Activated T-helper 1 cell treated with anti-CD3 and anti-CD28 coated beads, Interleukin-2, amount 50 U/mL, for 16 hours (primary cell): ENCODE measurements around the gene HOXB1.
"Not testable (repeated sequence)": the region's sequence is repeated elsewhere in the genome, so short reads cannot be mapped to it uniquely, and the experiment has no call there.

Experiments
- DNase-seq, 2 donors: peaks; one replicate each; pipeline ENCODE4 v3.0.0-alpha.2; 2020; ENCODE audit warnings: low read depth in 1 of 2, low spot score in 1 of 2

Gene HOXB1

DNA sequence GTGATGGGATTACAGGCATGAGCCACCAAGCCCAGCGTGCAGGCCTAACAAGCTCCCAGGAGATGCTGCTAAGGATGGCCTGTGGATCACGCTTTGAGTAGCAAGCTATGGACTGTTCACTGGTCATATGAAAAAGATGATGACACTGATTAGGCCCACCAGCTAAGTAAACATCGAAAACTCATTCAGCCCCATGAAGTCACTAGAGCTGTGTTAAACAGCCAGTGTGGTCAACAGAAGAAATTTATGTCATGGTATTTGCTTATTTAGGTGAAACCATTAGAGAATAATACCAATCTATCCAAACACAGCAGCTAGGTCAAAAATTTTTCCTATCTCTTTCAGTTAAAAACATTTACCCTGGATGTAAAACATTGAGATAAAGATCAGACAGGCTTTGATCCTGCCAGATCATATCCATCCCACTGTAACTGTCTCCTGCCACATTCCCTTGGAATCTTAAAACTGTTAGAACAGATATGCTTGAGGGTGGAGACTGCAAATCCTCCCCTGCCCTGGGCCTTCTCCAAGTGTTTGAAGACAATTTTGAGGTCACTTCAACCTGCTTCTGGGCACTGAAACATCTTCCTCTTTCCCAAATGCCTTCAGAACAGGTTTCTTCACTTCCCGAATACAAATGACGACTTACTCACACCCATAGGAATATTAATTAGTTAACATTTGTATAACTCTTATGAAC lies 30.9 kb downstream of the HOXB1 start:
- DNase-seq: no peak

DNA sequence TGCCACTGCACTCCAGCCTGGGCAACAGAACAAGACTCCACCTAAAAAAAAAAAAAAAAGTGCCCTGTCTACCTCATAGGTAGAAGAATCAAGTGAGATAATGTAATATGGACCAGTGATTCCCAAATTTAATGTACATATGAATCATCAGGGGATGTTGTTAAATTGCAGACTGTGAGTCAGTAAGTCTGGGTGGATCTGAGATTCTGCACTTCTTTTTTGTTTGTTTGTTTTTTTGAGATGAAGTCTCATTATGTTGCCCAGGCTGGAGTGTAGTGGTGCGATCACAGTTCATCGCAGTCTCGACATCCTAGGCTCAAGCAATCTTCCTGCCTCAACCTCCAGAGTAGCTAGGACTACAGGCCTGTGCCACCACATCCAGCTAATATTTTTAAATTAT lies 31.6 kb downstream of the HOXB1 start:
- no peak for DNase-seq

GRCh38 chr17:48498164-48498850 lies 32.5 kb downstream of the HOXB1 start:
- DNase-seq: no peak

DNA sequence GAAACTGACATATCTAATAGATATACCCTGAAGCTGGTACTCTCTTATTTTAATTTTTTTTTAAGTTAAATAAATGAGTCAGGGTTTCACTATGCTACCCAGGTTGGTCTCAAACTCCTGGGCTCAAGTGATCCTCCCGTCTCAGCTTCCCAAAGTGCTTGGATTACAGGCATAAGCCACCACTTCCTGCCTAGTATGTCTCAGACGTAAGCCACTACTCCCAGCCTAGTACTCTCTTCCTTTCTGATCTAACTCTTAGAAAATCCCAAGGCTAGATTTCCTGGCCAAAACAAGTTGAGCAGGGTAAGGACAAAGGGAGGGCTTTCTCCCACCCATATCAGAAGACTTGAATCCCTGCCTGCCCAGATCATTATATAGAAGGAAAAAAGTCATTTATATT lies 33.7 kb downstream of the HOXB1 start:
- no peak for DNase-seq

GRCh38 chr17:48494335-48494734 lies 36.5 kb downstream of the HOXB1 start:
- DNase-seq: no peak

DNA sequence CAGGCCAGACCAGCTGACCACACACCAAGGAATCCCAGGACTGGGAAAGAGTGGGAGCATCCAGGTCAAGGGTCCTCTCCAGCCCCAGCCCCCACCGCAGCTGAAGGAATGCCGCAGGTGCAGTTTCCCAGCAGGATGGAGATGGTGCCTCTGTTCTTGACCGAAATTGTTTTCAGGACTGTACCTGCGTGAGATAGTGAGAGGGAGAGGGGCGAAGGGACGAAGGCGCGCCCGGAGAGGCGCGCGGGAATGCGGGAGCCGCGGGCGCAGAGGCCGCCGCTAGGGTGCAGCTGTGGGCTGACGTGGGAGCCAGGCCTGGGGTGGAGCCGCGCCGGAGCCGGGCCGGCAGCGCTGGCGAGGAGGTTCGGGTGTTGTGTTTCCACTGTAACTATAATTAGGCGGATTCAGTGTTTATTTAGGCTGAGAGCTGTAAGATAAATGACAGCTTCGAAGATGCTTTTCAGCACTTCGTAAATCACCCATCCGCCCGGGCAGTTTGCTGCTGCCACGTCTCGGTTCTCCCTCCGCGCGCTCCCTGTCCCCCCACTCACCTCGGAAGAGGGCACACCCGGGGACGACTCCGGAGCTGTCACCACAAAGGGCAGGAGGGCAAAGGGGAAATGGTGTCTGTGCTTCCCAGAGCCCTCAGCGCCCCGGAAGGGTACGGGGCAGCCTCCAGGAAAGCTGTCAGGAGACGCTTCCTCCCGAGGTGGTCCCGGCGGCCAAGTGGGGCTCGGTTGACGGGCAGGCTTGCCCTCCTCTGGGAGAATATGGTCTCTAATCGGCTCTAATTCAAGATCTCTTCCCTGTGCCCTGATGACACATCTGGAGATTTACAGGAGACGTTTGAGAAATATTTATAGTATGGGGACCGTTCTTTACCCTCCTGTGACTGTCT lies 38.2 kb downstream of the HOXB1 start:
- peak; percentile 40 for DNase-seq

DNA sequence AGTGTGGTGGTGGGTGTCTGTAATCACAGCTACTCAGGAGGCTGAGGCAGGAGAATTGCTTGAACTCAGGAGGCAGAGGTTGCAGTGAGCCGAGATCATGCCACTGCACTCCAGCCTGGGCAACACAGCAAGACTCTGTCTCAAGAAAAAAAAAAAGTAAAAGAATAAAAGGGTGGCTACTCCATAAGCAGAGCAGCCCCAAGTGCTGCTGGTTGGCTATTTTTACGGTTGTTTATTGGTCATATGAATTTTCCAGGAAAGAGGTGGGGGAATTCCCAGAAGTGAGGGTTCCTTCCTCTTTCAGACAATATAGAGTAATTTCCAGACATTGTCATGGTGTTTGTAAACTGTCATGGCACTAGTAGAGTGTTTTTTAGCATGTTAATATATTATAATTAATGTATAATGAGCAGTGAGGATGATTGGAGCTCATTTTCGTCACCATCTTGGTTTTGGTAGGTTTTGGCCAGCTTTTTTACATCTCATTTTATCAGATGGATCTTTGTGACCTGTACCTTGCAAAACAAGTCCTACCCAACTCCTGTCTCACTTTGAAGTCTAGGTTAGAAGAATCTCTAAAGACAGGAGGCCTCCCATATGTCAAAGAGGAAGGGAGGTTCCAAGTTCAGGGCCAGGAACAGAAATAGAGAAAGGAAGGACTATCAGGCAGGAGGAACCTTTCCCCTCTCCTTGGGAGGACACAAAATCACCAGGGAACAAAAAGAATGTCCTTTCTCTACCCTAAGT lies 39.1 kb downstream of the HOXB1 start:
- DNase-seq: no peak

- DNase-seq: no peak
Measured at GRCh38 chr17:48490451-48490892, 40.3 kb downstream of the HOXB1 start.

DNA sequence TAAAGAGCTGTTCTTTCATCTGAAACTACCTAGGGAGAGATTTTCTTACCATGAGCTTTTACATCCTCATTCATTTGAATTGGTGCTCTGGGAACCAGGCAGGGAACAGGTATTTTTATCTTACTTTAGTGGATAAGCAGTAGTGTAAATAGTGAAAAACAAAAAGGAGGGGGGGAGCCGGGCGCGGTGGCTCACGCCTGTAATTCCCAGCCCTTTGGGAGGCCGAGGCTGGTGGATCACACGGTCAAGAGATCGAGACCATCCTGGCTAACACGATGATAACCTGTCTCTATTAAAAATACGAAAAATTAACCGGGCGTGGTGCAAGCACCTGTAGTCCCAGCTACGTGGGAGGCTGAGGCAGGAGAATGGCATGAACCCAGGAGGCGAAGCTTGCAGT lies 41.0 kb downstream of the HOXB1 start:
- no peak for DNase-seq

- no peak for DNase-seq
Measured at GRCh38 chr17:48488548-48489106, 42.2 kb downstream of the HOXB1 start.

DNA sequence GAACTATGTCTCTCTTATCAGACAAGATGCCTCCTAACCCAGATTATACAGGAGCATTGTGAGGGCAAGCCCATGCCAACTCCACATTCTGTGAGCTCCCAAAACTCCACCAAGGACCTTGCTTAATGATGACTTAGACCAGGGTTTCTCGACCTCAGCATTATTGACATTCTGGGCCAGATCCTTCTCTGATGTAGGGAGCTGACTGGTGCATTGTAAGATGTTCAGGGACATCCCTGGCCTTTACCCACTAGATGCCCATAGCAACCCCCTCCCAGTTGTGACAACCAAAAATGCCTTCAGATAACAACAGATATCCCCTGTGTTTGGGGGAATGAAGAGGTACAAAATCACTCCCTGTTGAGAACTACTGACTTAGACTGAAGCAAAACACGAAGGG lies 43.6 kb downstream of the HOXB1 start:
- no peak for DNase-seq

DNA sequence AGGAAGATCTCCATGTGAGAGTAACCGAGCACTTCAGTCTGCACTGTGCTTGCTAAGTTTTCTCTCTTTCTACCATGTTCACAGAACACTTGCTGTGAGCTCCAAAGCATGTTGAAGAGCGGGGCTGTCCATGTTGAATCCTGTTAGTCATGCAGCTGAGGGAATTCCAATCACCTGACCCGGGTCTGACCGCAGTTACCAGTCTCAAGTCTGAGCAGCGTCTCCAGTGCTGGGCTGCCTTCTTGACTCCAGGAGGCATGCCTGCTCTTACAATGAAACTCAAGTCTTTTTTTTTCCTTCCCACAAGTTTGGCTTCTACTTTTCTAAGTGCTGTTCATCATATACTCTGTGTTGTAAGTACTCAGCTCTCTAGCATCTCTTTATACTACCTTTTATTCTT lies 44.3 kb downstream of the HOXB1 start:
- DNase-seq: no peak

GRCh38 chr17:48484850-48485249 lies 46.0 kb downstream of the HOXB1 start:
- DNase-seq: no peak

DNA sequence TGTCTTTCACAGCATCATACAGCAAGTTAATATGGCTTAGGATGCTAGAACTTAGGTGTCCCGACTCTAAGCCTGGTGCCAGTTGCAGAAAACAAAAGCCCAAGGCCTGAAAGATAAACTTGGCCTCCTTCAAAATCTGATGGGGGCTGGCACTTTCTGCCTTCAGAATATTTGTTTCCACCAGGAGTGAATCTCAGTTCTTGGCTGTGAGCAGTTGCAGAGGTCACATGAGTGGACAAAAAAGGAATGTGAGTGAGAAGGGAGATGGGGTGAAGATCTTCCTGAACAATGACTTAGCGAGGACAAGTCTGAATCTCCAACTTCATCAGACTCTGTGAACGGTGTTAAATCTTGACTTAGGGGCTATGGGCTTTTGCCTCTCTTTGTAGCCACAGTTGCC lies 46.6 kb downstream of the HOXB1 start:
- DNase-seq: no peak

GRCh38 chr17:48483471-48484131 lies 47.2 kb downstream of the HOXB1 start:
- DNase-seq: no peak

DNA sequence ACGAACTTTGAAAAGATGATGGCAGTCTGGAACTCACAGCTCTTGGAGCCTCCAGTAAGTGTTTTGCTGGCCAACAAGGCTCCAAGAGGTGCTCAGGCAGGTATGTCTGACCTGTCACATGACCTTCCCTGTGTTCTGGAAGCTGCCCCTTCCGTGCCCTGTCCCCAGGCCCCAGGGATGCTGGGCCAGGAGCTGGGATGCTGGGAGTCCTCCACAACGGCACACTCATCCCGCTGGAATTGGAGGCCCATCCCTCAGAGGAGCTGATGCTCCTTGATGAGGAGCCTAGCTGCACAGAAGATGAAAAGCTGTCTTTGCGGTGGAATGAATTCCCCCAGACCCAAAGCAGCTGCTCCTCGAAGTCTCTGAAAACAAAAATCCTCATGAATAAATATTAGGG lies 47.8 kb downstream of the HOXB1 start:
- DNase-seq: no peak

- DNase-seq: not testable (repeated sequence)
Measured at GRCh38 chr17:48482301-48482700, 48.5 kb downstream of the HOXB1 start.

DNA sequence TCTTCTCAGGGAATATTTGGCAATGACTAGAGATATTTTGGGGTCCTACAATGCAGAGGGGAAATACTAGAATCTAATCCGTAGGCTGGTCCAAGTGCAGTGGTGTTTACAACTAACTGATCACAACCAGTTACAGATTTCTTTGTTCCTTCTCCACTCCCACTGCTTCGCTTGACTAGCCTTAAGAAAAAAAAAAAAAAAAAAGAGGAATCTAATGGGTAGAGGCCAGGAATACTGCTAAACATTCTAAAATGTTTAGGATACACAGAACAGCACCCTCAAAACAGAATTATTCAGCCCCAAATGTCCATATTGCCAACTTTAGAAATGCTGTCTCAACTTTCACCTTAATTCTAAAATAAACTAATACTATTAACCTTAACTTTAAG lies 51.8 kb downstream of the HOXB1 start:
- no peak for DNase-seq
